ENCODE results near the gene ADIG.

The ADIG gene

DNA sequence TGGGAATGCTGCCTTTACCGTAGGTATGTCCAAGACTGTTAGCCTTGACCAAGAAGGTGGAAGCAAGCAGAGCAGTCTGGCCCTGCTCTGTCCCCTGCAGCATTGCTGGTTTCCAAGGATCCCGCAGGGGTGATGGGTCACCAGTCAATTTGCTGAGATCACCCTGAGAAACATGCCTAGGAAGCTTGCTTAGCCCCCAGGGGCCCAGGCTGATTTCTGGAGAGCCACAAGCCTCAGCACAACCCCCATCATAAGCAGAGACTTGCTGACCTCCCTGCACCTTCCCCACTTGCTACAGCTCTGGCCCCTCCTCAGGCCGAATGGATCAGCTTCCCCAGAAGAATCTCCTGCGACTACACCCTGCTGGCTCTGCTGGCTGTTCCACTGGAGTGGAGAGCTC, 42.1 kb downstream of the ADIG start:
- TF ChIP-seq POLR2A (IDR thresholded peaks at IDR 0.05; ENCODE audit: low read depth, low read length), result no peak
- no peak for FAIRE-seq
- DNase-seq (ENCODE audit: insufficient read length, low spot score), result no peak

DNA sequence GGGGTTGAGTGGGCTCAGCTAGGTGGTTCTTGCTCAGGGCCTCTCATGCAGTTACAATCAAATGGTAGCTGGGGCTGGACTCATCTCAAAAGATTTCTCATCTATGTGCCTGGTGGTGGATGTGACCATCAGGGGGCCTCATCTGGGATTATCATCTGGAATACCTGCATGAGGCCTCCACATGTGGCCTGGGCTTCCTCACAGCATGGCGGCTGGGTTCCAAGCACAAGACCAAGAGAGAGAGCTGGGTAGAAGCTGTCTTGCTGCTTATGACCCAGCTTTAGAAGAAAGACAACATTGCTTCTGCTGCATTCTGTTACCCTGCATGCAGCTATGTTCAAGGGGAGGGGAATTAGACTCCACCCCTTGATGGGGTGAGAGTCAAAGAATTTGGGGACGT, 43.1 kb downstream of the ADIG start:
- FAIRE-seq (no peak), DNase-seq (ENCODE audit: insufficient read length, low spot score) (no peak)
- TF ChIP-seq POLR2A (IDR thresholded peaks at IDR 0.05; ENCODE audit: low read depth, low read length), result no peak

DNA sequence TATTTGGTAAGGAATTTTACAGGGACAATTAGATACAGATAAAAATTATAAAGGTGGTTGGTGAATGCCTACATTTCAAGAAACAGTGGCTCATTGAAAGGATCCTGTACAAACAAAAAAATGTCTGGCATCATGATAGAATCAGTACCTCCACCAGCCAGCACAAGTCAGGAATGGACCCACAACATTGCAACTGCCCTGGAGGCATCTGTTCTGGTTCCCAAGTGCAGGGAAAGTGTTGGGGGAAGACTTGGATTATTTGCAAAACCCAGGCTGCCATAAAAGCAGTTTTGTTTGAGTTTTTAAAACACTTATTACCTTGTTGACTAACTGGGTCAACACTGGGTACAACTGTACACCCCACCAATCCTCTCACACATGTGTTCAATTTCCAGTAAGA, 44.9 kb downstream of the ADIG start:
- FAIRE-seq (no peak), DNase-seq (ENCODE audit: insufficient read length, low spot score) (no peak)
- no peak for TF ChIP-seq POLR2A (IDR thresholded peaks at IDR 0.05; ENCODE audit: low read depth, low read length)

DNA sequence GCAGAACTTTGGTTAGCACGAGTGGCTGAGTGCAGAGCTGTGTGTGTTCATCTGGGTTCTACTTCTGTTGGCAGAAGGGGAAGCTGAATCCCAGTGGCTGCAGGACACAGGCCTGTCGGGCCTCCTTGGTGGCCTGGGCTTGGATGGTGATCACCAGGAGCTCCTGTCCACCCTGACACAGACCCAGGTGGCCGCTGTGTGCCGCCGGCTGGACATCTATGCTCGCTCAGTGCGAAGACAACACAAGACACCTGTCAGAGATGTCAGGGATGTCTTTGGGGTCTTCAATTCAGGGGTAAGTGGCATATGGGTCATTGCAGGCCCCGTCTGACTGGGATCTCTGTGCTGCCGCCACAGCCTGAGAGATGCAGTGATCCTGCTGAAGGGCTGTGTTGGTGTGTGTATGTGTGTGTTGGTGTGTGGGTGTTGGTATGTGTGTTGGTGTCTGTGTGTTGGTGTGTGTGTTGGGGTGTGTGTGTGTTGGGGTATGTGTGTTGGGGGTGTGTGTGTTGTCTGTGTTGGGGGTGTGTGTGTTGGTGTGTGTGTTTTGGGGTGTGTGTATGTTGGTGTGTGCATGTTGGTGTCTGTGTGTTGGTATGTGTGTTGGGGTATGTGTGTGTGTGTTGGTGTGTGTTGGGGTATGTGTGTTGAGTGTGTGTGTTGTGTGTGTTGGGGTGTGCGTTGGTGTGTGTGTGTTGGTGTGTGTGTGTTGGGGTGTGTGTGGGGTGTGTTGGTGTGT, 46.1 kb downstream of the ADIG start:
- TF ChIP-seq POLR2A (IDR thresholded peaks at IDR 0.05; ENCODE audit: low read depth, low read length), result no peak
- DNase-seq (ENCODE audit: insufficient read length, low spot score) (no peak), FAIRE-seq (no peak)

DNA sequence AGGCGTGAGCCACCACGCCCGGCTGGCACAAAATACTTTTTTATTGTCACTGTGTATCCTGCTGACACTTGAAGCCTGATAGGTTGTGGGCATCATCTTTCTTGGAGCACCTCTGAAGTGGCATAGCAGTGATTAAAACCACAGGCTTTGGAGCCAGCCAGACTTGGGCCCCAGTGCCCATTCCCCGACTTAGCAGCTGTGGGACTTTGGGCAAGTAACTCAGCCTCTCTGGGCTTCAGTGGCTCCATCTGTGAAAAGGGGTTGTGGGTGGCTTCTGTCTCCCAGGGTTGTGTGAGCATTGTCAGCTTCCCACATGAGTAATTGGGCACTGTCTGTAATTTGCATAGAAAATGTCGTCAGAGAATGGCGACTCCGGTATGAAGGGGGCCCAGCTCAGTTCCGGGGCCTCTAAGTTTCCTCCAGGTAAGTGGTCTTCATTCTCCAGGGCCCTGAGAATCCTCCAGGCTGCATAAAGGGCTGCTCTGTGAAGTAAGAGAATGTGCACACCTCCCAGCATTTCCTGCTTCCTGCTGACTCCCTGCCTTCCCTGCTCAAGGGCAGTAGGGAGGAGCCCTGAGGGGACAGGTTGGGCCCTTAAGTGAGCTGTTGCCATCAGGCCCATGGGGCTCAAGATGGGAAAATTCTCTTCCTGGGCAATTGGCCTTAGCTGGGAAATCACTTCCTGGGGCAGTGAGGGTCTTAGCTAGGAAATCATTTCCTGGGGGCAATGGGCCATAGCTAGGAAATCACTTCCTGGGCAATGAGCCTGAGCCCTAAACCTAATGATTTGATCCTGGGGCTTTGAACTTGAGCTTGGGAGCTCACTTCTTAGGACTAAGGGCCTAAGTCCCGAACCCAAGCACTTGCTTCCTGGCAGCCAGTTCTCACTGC, 47.8 kb downstream of the ADIG start:
- DNase-seq (ENCODE audit: insufficient read length, low spot score) (peak; percentile 24), FAIRE-seq (no peak)
- no peak for TF ChIP-seq POLR2A (IDR thresholded peaks at IDR 0.05; ENCODE audit: low read depth, low read length)

DNA sequence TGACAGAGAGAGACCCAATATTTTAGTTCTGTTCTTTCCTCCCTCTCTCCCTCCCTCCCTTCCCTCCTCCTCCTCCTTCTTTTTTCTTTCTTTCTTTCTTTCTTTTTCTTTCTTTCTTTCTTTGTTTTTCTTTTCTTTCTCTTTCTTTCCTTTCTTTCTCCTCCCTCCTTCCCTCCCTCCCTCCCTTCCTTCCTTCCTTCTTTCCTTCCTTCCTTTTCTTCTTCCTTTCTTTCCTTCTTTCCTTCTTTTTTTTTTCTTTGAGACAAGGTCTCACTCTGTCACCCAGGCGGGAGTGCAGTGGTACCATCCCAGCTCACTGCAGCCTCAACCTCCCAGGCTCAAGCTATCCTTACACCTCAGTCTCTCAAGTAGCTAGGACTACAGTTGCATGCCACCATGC, 49.0 kb downstream of the ADIG start:
- TF ChIP-seq POLR2A (IDR thresholded peaks at IDR 0.05; ENCODE audit: low read depth, low read length), result no peak
- DNase-seq (ENCODE audit: insufficient read length, low spot score) (no peak), FAIRE-seq (no peak)

DNA sequence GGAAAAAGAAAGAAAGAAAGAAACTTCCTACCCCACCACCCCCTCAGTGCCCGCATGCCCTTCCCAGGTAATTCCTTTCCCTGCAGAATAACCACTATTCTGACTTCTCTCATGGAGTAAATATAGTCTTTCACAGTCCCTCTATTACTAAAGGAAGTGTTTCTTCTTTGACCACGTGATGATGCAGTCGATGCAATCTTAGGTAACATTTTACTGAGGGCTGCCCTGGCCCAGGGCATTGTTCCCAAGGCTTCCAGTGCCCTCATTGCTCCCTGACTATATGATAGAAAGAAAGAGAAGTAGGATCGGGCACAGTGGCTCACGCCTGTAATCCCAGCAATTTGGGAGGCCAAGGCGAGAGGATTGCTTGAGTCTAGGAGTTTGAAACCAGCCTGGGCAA, 49.7 kb downstream of the ADIG start:
- no peak for TF ChIP-seq POLR2A (IDR thresholded peaks at IDR 0.05; ENCODE audit: low read depth, low read length)
- FAIRE-seq (no peak), DNase-seq (ENCODE audit: insufficient read length, low spot score) (no peak)

DNA sequence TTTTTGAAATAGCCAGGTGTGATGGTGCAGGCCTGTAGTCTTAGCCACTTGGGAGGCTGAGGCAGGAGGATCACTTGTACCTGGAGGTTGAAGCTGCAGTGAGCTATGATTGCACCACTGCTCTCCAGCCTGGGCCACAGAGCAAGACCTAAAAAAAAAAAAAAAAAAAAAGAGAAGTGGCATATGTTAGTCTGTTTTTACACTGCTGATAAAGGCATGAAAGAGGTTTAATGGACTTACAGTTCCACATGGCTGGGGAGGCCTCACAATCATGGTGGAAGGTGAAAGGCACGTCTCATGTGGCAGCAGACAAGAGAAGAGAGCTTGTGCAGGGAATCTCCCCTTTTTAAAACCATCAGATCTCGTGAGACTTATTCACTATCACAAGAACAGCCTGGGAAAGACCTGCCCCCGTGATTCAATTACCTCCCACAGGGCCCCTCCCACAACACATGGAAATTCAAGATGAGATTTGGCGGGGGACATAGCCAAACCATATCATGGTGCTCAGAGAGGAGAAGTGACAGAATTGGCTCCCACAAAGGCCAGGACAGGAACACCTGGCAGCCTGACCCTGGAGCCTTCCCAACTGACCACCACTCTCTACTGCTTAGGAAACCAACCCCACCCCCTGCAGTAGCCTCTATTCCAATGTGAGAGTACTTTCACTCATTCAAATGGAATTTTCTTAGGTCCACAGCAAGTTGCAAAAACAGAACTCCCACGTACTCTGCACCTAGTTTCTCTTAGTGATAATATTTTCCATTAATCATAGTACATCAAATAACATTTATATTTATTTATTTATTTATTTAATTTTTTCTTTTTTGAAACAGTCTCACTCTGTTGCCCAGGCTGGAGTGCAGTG, 50.4 kb downstream of the ADIG start:
- FAIRE-seq (no peak), DNase-seq (ENCODE audit: insufficient read length, low spot score) (no peak)
- TF ChIP-seq POLR2A (IDR thresholded peaks at IDR 0.05; ENCODE audit: low read depth, low read length), result no peak

DNA sequence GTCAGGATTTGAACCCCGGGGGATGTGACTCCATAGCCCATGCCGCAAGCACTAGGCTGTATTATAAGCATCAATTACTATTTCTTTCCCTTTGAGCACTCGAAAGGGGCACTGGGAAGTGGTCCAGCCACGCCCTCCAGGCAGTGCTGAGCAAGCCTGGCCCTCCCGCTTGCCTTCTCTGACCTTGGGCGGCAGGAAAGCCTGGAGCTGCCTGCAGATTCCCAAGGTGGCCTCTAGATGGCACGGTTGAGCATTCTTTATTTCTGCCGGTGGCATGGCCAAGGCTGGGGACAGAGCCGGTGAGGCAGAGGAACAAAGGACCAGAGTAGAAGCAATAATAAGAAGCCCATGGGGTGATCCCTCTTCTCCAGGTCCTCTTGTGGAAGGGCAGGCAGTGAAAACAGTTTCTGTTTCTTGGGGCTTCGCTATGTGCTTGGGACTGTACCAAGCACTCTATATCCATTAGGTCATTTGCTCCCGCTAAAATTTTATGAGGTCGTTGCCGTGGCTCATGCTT, 52.6 kb downstream of the ADIG start:
- DNase-seq (ENCODE audit: insufficient read length, low spot score) (peak; percentile 68), FAIRE-seq (no peak)
- no peak for TF ChIP-seq POLR2A (IDR thresholded peaks at IDR 0.05; ENCODE audit: low read depth, low read length)

DNA sequence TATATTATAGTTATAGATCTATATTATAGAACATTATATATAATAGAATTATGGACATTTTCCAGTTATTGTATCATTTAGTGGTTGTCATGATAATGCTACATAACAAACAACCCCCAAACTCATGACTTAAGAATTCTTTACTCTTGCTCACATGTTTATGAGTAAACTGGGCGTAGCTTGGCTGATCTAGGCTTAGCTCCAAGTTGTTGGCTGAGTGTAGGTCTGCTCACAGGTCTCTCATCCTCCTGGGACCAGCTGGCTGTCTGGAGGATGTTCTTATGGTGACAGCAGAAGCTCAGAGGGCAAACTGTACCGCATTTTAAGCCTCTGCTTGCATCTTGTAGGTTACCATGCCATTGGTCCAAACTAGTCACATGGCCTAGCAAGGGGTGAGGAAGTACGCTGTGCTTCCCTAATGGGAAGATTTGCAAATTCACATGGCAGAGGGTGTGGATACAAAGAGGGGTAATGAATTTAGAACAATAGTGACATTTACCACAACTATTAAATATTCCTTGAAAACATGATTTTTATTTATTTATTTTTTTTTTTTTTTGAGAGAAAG, 54.8 kb downstream of the ADIG start:
- DNase-seq (ENCODE audit: insufficient read length, low spot score) (peak; percentile 39), FAIRE-seq (no peak)
- TF ChIP-seq POLR2A (IDR thresholded peaks at IDR 0.05; ENCODE audit: low read depth, low read length), result no peak

Data from H54 (cell line).